ENCODE measurements around the gene FAM161B.
A peak's percentile ranks its signal among the peaks of the same experiment; 100 is the strongest.

The FAM161B gene

DNA sequence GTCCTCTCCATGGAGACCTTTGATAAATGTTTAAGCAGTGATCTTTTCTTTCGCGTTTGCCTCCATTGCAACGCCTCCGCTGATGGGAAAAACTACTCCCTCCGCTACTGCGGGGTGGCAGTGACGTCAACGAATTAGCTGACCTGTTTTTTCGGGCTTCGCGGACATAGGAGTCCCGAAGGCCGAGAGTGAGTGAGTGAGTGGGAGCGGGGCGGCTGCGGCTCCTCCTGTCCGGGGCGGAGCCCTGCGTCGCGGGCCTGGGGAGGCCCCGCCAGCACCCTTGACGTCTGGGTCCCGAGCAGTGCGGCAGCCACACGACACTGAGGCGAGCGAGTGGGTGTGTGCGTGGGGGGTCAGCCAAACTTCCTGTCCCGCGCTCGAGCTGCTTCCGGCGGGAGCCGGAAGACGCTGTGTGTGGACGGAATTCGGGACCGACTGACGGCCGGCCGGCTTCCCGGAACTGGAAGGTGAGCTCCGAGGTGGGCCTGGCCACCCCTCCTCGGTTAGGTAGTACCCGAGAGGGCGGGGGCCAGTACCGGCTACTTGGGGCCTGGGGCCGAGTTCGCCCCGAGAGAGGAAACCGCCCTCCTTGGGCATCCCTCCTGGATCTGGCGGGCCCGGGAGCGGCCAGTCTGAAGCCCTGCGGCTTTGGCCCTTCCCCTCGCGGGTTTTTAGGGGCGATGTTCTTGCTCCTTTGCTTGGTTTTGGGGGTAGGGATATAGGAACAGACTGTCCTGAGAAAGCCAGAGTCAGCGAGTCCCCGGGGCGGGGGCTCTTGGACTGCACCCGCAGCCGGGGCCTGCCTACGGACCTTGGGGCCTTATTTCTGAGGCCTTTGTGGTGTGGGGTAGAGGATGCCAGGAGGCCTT, 63.2 kb downstream of the FAM161B start, which contains the start of gene ZNF410:
TSS of gene ZNF410 (plus strand) at position 411 of the 869 bp plus-strand sequence. CDS start 5,317 bp downstream, outside the sequence.
- Histone ChIP-seq H3K9ac (peak within 1 kb of the TSS; percentile 88), H3K27ac (peak within 1 kb of the TSS; percentile 85), H3K4me1 (peaks cover 39% of the 10 kb centered on the region), H4K20me1 (peaks cover 49% of the 10 kb centered on the region), H3K4me2 (peak within 1 kb of the TSS; percentile 82), H3K36me3 (peaks cover 6% of the 10 kb centered on the region; the same call in 1 of the 2 replicates), H3K27me3 (no peaks in the 10 kb centered on the region), H3K4me3 (peak within 1 kb of the TSS; percentile 82), H3K9me3 (no peaks in the 10 kb centered on the region)
- TF ChIP-seq Cebpa-rat (IDR thresholded peaks at IDR 0.05) = no peak

DNA sequence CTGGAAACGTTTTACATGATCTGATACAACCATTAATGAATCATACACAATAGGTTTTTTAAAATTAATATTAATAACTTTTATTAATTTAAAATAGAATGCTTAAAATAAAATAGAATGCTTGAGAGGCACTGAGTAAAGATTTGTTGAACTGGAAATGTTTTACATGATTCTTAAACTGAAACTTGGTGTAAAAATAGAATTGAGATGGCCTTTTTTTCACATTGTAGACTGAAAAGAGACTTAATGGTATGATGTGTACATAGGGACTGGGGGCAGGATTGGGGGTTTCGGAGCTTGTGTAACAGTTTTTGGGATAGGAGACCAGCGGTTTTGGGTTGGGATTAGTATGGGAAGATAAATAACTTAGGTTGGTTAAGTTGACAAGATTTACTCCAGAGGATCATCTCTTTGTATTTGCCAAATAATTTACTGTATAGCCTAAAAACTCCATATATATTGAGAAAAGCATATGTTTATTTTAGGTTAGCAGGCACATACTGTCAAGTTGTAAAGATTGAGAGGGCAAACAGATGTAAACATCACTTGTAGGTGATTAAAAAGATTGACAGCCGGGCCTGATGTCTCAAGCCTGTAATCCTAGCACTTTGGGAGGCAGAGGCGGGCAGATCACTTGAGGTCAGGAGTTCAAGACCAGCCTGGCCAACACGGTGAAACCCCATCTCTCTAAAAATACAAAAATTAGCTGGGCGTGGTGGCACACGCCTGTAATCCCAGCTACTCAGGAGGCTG, 65.3 kb downstream of the FAM161B start:
- no peak overlapping the region for H3K9ac ChIP-seq
- H3K36me3 ChIP-seq = no peaks in the 10 kb centered on the region
- H3K27ac ChIP-seq = no peak overlapping the region
- H3K4me3 ChIP-seq = no peak overlapping the region
- peaks cover 39% of the 10 kb centered on the region for H3K4me1 ChIP-seq
- no peaks in the 10 kb centered on the region for H3K9me3 ChIP-seq
- H3K4me2 ChIP-seq = peak overlapping the region; percentile 82
- no peak for TF ChIP-seq Cebpa-rat (IDR thresholded peaks at IDR 0.05)
- H3K27me3 ChIP-seq = no peaks in the 10 kb centered on the region
- peaks cover 28% of the 10 kb centered on the region for H4K20me1 ChIP-seq
